OCI-LY7 (cell line): ENCODE results near the gene ETFRF1. TPM values are rescaled to one million over a fixed set of nuclear protein-coding genes. Genes with fewer than 3 reads are reported as not detected.

Experiments
- BruUV-seq: library from RNA; stranded (reverse); fragments of 400-500 nt; replicated peaks from 2 replicates; lab custom pipeline; 2021; lab: Mats Ljungman, UMichigan
- CTCF ChIA-PET: fragments of 300-600 bp; sonication (Branson Sonifier 250); formaldehyde crosslinking; loops from one replicate; lab custom pipeline; 2022; ENCODE audit warnings: antibody characterized with exemption; ENCODE audit not compliant: unreplicated experiment; lab: Charles Lee
- POLR2A ChIA-PET: fragments of 300-600 bp; sonication (Branson Sonifier 250); formaldehyde crosslinking; loops from one replicate; lab custom pipeline; 2022; ENCODE audit warnings: antibody characterized with exemption; lab: Charles Lee
- DNase-seq: peaks from one replicate; pipeline ENCODE4 v3.0.0-alpha.2; 2015; ENCODE audit warnings: low spot score
- H2AFZ ChIP-seq: fragments of 200-600 bp; sonication (generic), shearing (Covaris generic); 2 replicates; pipeline ENCODE4 v1.6.1; 2014; ENCODE audit warnings: mild to moderate bottlenecking, antibody characterized with exemption, low read length, moderate library complexity
- H3K27ac ChIP-seq: fragments of 200-600 bp; sonication (generic); 2 replicates; pipeline ENCODE4 v1.5.1; 2014; ENCODE audit warnings: mixed run types, low read depth, mild to moderate bottlenecking, moderate library complexity, low read length, inconsistent platforms; ENCODE audit not compliant: poor library complexity, severe bottlenecking
- H3K36me3 ChIP-seq: fragments of 200-600 bp; sonication (generic); 2 replicates; pipeline ENCODE4 v1.6.1; 2014; ENCODE audit warnings: mild to moderate bottlenecking, antibody characterized with exemption, low read length, moderate library complexity, mixed read lengths; ENCODE audit not compliant: insufficient read depth
- H3K4me1 ChIP-seq: fragments of 200-600 bp; sonication (generic); 2 replicates; pipeline ENCODE4 v1.5.1; 2014; ENCODE audit warnings: mild to moderate bottlenecking, low read length; ENCODE audit not compliant: insufficient read depth, poor library complexity, severe bottlenecking
- H3K4me2 ChIP-seq: fragments of 200-600 bp; sonication (generic); 2 replicates; pipeline ENCODE4 v1.6.1; 2014; ENCODE audit warnings: mild to moderate bottlenecking, low read length
- H3K4me3 ChIP-seq: fragments of 200-600 bp; sonication (generic); 2 replicates; pipeline ENCODE4 v1.5.1; 2014; ENCODE audit warnings: mild to moderate bottlenecking, low read depth, low read length; ENCODE audit not compliant: poor library complexity, severe bottlenecking
- H3K79me2 ChIP-seq: fragments of 200-600 bp; sonication (generic); 2 replicates; pipeline ENCODE4 v1.6.1; 2016; ENCODE audit warnings: low read depth, mild to moderate bottlenecking, low read length, moderate library complexity, mixed read lengths; ENCODE audit not compliant: insufficient read depth
- H3K9me2 ChIP-seq: fragments of 200-600 bp; sonication (generic); 2 replicates; pipeline ENCODE4 v1.6.1; 2016; ENCODE audit warnings: mild to moderate bottlenecking, low read length, mixed read lengths; ENCODE audit not compliant: insufficient read depth
- H3K9me3 ChIP-seq: fragments of 200-600 bp; sonication (generic); 2 replicates; pipeline ENCODE4 v1.6.1; 2014; ENCODE audit warnings: mild to moderate bottlenecking, mixed run types, low read length, mixed read lengths
- H4K20me1 ChIP-seq: fragments of 200-600 bp; sonication (generic); 2 replicates; pipeline ENCODE4 v1.6.1; 2014; ENCODE audit warnings: mild to moderate bottlenecking, antibody characterized with exemption, low read length, moderate library complexity, mixed read lengths; ENCODE audit not compliant: insufficient read depth
- EZH2phosphoT487 ChIP-seq: fragments of 200-600 bp; sonication (generic); IDR thresholded peaks from 2 replicates; pipeline ENCODE4 v1.6.1; 2018; ENCODE audit warnings: low read depth, borderline replicate concordance, mild to moderate bottlenecking, mixed run types, antibody characterized with exemption, low read length, moderate library complexity, mixed read lengths
- intact Hi-C: fragments of 100-400 bp; cut with micrococcal nuclease; formaldehyde crosslinking; loops from one replicate; pipeline ENCODE4 v1.10.0; 2022; ENCODE audit not compliant: unreplicated experiment
- total RNA-seq, 2 experiments: library from RNA; depleted of rRNA in 1 of 2; stranded (reverse); fragments of >200 nt in 1 of 2; shearing (Covaris generic) in 1 of 2; gene quantifications; 2 replicates each; pipeline ENCODE4 v1.2.3, GENCODE V29; 2014 to 2022
- TF ChIP-seq, protein P1 (sequence below): fragments of 200-600 bp; sonication (generic); conservative IDR thresholded peaks from 2 replicates; pipeline ENCODE4 v1.5.1; 2014; ENCODE audit warnings: mild to moderate bottlenecking, antibody characterized with exemption, low read length, moderate library complexity, mixed read lengths

The ETFRF1 gene
- total RNA-seq, 2 experiments from 2014 or later: 8.5 to 11.4 TPM

DNA sequence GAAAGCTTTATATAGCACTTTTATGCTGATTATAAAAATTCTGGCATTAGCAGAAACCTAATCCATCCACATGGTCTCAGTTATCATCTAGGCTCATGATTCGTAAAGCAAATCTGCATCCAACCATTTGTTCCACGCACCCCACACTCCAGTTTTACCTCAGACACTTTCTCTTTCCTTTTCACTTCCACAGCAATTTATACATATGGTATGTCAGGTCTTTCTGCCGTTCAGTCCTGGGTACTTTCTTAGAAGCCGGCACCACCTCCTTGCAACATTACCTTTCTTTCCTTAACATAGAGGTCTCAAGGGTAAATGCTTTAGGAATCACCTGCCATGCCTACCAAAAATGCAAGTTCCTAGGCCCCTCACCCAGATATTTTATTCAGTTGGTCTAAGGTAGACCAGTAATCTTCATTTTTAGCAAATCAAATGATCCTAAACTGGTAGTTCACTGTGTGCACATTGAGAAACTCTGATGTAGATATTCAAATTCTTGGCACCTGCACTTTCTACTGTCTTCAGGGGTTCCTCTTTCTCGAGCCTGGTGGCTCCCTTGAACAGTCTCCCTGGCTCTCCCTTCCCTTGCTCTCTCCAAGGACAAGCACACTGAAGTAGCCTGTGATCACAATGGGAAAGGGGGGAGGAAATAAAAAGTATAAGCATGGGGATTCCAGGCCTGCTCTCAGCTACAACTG, 58.5 kb downstream of the ETFRF1 start:
- H3K4me2 ChIP-seq: peak overlapping the region; percentile 63
- intact Hi-C loops: loop anchor here (5.0 kb wide), 2 partner anchors 261 to 1579 kb away; partner anchors contain the start of gene ITPR2
- no TSS peak for BruUV-seq
- CTCF ChIA-PET: no interaction called here
- H3K27ac ChIP-seq: peak overlapping the region; percentile 53
- peaks cover 50% of the 10 kb centered on the region for H3K4me1 ChIP-seq
- H4K20me1 ChIP-seq: peaks cover 7% of the 10 kb centered on the region; the same call in 1 of the 2 replicates
- POLR2A ChIA-PET: interaction anchor here (0.6 to 3.4 kb wide), 5 partner anchors 10 to 867 kb away, joined by 4 to 21 read pairs (median 5); partner anchors contain the start of genes DNAI7 and ETFRF1
- H3K36me3 ChIP-seq: peaks cover 3% of the 10 kb centered on the region; the same call in 1 of the 2 replicates
- H3K79me2 ChIP-seq: peaks cover 17% of the 10 kb centered on the region
- TF ChIP-seq, protein P1, sequence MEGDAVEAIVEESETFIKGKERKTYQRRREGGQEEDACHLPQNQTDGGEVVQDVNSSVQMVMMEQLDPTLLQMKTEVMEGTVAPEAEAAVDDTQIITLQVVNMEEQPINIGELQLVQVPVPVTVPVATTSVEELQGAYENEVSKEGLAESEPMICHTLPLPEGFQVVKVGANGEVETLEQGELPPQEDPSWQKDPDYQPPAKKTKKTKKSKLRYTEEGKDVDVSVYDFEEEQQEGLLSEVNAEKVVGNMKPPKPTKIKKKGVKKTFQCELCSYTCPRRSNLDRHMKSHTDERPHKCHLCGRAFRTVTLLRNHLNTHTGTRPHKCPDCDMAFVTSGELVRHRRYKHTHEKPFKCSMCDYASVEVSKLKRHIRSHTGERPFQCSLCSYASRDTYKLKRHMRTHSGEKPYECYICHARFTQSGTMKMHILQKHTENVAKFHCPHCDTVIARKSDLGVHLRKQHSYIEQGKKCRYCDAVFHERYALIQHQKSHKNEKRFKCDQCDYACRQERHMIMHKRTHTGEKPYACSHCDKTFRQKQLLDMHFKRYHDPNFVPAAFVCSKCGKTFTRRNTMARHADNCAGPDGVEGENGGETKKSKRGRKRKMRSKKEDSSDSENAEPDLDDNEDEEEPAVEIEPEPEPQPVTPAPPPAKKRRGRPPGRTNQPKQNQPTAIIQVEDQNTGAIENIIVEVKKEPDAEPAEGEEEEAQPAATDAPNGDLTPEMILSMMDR: no peak
- TF ChIP-seq EZH2phosphoT487: no peak
- H3K9me3 ChIP-seq: no peaks in the 10 kb centered on the region
- H3K4me3 ChIP-seq: peak overlapping the region; percentile 33
- no peaks in the 10 kb centered on the region for H3K9me2 ChIP-seq
- peak overlapping the region; percentile 71 for H2AFZ ChIP-seq
- peak; percentile 61 for DNase-seq

DNA sequence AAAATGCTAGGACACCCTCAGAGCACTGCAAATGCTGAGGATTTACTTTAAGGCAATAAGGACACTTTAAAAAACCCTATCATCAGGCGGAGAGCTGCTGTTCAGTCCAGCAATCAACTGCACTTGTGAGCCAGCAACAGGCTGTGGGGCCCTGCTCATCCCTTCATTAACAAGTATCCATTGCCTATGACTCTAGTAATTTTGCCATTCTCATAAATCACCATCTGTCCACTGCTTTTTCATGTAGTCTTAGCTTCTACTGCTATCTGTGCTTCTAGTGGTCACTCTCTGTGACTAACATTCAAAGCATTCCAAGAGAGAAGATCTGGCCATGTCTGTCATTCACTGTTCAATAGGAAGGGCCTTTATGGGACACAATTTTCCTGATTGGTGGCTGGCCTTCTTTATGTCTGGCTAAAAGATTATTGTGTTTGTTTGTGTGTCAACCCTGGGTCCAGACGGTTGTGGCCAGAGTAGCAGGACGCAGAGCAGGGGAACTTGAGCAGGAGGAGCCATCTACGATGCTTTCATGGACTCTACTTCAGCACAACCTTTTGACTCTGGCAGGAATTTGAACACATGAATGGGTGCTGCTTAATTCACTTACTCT, 59.3 kb downstream of the ETFRF1 start:
- BruUV-seq: no TSS peak
- ChIA-PET POLR2A (interaction anchor here (0.7 to 2.3 kb wide), 4 partner anchors 10 to 128 kb away, joined by 3 to 9 read pairs (median 4); no protein-coding TSS in a partner anchor), CTCF (no interaction called here)
- Histone ChIP-seq H3K4me3 (no peak overlapping the region), H3K79me2 (peaks cover 9% of the 10 kb centered on the region), H4K20me1 (peaks cover 7% of the 10 kb centered on the region; the same call in 1 of the 2 replicates), H3K9me3 (no peaks in the 10 kb centered on the region), H3K4me2 (peak overlapping the region; percentile 63), H3K4me1 (peaks cover 42% of the 10 kb centered on the region), H2AFZ (peak overlapping the region; percentile 71; the same call in 1 of the 2 replicates), H3K36me3 (no peaks in the 10 kb centered on the region), H3K9me2 (no peaks in the 10 kb centered on the region), H3K27ac (no peak overlapping the region)
- DNase-seq: no peak
- TF ChIP-seq, protein P1: no peak
- no peak for TF ChIP-seq EZH2phosphoT487
- intact Hi-C loops: loop anchor here (5.0 kb wide), 2 partner anchors 262 to 1578 kb away; partner anchors contain the start of gene ITPR2

Other genes with a start within 250 kb of the ETFRF1 start
- 116 and 121 TPM in 2 replicates for gene BCAT1, start 246.1 kb upstream of the ETFRF1 start, total RNA-seq (2014; rRNA removed; shearing (Covaris generic))
- gene BCAT1, start 246.1 kb upstream of the ETFRF1 start, total RNA-seq (2022): 194 and 207 TPM in 2 replicates
- not detected in 2 replicates for gene DNAI7, start 77 bp upstream of the ETFRF1 start, total RNA-seq (2014; rRNA removed; shearing (Covaris generic))
- gene DNAI7, start 77 bp upstream of the ETFRF1 start, total RNA-seq (2022): not detected in 2 replicates
- 8.6 and 14.7 TPM in 2 replicates for gene KRAS, start 55.7 kb downstream of the ETFRF1 start, total RNA-seq (2014; rRNA removed; shearing (Covaris generic))
- 33.2 and 39.1 TPM in 2 replicates for gene KRAS, start 55.7 kb downstream of the ETFRF1 start, total RNA-seq (2022)